GM12874 (cell line): ENCODE measurements around the gene PGC.

Source experiments
- TF ChIP-seq, protein P1 (sequence below): IDR thresholded peaks from 2 replicates; pipeline ENCODE4 v1.5.1; 2011; ENCODE audit warnings: low read depth, mild to moderate bottlenecking, control low read depth, low read length, moderate library complexity; ENCODE audit not compliant: insufficient read depth

The PGC gene

DNA sequence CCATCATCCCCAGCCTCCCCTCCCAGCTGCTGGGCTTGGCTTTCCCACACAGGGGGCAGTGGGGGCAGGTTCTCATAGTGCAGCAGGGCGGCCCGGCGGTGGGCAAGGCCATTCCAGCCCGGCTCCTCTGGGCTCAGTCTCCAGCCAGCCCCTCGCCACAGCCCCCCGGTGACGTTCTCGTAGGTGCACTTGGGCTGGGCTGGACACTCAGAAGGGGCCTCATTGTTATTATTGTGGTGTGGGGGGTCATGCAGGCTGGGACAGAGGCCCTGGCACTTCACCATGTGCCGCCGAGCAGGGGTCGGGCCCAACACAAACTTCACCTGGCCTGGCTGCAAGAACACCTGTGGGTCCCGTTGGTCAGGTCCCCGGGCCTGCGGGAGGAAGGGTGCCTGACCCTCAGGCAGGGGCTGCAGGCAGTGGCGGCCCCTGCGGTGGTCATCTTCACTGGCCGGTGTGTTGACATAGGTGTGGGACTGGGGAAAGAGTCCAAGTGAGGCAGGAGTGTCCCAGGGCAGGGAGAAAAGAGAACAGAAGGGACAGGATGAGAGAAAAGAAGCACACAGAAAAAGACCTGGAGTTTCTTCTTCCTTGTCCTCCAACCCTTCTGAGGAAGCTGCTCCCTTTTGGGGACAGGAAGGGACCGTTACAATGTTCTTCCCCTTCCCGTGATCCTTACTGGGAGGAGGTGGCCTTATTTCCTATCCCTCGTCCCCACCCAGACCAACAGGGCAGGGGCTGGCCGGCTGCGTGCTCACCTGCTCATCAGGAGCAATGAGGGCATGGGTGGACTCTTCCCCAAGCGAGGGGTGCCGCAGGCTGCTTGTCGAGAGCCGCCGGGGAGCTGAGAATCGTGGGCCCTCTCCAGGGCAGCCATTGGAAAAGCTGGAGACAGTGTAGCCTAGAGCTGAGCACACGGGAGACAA is 24.1 kb upstream of the PGC start:
- TF ChIP-seq, protein P1, sequence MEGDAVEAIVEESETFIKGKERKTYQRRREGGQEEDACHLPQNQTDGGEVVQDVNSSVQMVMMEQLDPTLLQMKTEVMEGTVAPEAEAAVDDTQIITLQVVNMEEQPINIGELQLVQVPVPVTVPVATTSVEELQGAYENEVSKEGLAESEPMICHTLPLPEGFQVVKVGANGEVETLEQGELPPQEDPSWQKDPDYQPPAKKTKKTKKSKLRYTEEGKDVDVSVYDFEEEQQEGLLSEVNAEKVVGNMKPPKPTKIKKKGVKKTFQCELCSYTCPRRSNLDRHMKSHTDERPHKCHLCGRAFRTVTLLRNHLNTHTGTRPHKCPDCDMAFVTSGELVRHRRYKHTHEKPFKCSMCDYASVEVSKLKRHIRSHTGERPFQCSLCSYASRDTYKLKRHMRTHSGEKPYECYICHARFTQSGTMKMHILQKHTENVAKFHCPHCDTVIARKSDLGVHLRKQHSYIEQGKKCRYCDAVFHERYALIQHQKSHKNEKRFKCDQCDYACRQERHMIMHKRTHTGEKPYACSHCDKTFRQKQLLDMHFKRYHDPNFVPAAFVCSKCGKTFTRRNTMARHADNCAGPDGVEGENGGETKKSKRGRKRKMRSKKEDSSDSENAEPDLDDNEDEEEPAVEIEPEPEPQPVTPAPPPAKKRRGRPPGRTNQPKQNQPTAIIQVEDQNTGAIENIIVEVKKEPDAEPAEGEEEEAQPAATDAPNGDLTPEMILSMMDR: no peak

DNA sequence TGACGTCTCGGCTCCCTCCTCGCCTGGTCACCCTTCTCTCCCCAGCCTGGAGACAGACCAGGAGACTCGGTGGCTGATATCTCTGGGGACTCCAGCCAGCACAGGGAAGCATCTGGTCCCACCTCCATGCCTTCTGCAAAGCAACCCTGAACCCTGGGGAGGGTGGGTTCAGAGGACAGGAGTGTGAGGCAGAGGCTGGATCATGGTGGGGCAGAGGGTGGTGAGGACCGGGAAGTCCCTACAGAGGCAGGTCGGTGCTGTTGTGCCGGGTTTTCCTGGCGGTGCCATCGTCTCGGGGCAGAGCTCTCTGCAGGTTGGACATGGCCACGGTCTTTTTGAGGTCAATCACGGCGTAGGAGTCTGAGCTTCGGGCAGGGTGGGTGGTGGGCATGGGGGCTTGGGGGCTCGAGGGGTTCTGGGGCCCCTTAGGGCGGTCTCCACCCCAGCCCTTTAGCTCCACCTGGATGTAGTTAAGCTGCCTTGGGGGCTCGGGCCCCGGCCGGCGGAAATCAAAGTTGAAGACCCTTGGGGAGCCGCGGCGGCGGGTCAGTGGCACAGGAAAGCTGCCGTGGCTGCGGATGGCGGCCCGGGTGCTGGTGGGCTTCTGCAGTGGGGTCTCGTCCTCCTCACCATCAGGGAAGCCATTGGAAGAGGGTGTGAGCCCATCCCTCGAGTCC is 23.3 kb upstream of the PGC start:
- TF ChIP-seq, protein P1: no peak

DNA sequence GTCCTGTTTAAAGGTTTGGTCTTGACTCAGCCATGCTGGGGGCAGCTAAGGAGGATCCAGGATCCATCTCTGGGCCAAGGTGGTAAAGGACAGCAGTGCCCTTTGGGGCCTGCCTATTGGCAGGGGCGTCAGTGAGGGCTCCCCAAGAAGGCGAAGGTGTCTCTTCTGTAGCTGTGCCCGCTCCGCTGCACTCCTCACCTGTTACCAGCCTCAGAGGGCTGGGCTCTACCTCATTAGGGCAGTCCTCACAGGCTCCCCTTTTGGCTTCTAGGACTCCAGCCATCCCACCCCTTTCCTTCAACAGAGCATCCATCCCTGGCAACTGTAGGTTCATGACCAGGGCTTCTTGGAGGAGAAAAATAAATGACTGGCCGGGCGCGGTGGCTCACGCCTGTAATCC is 22.2 kb upstream of the PGC start:
- TF ChIP-seq, protein P1: no peak

DNA sequence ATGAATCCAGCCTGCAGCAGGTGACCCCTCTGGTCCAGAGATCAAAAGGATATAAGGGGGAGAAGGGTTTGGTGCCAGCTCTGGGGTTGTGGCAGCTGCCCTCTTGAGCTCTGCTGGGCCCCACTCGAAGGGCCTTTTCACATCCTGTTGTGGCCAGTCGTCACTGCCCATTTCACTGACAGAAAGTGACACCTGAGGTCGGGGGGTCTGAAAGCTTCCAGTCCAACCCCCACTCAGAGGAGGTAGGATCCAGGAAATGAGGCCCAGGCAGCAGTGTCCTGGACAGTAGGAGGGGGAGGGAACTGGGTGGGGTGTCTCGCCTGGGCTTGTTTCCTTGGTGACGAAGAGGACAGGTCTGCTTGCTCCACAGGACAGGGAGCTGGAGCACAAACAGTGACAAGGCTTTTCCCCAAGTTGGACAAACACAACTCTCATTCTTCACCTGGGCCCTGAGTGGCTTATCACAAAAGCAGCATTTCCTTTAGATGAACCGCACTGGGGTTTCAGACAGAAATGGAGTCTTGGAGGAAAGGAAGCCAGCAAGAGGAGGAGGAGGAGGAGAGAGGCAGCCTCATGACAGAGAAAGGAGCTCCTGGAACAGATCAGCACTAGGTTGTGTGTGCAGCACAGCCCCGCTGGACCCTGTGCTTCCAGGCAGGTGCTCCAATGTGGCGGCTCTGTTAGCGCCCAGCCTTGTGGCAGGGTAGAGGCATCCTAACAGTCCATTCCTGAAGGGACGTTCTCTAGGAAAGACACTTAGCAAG is 21.5 kb upstream of the PGC start:
- TF ChIP-seq, protein P1: no peak

DNA sequence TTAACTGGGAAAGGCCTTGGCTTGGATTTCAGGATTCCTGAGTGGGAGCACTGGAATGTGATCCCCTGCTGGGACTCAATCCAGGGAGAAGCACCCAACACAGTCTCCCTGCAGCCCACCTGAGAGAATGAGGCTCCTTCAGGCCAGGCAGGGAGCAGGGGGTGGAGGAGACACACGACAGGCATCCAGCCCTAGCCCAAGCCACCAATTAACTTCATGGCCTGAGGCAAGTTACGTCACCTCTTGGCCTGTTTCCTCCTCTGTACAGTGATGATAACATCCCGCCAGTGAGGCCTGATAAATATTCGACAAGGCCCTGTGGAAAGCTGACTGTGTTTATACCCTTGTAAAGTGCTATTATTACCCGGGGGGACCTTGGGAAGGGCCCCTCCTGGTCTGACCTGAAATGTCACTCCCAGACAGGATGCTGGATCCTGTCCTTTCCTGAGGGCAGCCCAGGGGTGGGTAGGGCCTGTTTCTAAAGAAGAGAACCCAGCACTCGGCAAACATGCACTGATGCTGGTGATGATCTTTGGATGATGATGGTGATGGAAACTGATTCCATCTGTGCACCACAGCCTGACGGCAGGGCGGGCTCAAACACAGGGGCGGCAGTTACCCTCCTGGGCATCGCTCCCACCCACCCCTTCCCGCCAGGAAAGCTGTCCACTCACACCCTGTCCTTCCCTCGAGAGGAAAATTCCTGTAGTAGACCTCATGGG is 20.1 kb upstream of the PGC start:
- TF ChIP-seq, protein P1: no peak

DNA sequence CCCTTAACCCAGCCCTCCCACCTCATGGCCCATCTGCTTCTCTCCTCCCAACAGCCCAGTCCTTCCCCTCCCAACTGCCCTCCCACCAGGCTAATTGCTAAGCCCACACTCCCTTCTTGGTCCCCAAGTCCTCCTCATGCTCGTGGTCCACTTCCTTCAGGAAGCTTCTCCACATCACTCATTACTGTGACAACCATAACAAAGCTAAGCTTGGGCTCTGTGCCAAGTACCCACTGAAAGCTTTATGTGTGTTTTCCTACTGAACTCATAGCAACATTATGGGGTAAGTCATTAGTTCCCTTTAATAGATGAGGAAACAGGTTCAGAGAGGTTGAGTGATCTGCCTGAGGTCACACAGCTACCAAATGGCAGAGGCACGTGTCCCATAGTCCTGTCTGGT is 16.3 kb upstream of the PGC start:
- TF ChIP-seq, protein P1: no peak
